SK-N-SH treated with all-trans-retinoic acid at 6 μM for 48 hours (cell line): ENCODE data around the gene STMN1.

Experiments used
- ARNTL ChIP-seq: fragments of 450-650 bp; formaldehyde crosslinking; IDR thresholded peaks from 2 replicates; pipeline ENCODE4 v1.5.0; 2020; ENCODE audit warnings: low read depth, mild to moderate bottlenecking, moderate library complexity, borderline replicate concordance
- BACH2 ChIP-seq: fragments of 250-450 bp; sonication (Bioruptor Pico); IDR thresholded peaks from 2 replicates; pipeline ENCODE4 v1.9.0; 2021; ENCODE audit warnings: mild to moderate bottlenecking, borderline replicate concordance
- CSDC2 ChIP-seq: fragments of 250-450 bp; sonication (Bioruptor Pico); IDR thresholded peaks from 2 replicates; pipeline ENCODE4 v1.5.0; 2020; ENCODE audit warnings: mild to moderate bottlenecking, moderate library complexity
- ESRRG ChIP-seq: fragments of 250-450 bp; sonication (Bioruptor Pico); IDR thresholded peaks from 2 replicates; pipeline ENCODE4 v1.6.1; 2021; ENCODE audit warnings: mild to moderate bottlenecking
- OSR1 ChIP-seq: fragments of 250-450 bp; sonication (Bioruptor Pico); IDR thresholded peaks from 2 replicates; pipeline ENCODE4 v1.8.0; 2022; ENCODE audit warnings: moderate library complexity, mild to moderate bottlenecking, inconsistent platforms
- RARB ChIP-seq: fragments of 250-450 bp; sonication (Bioruptor Pico); IDR thresholded peaks from 2 replicates; pipeline ENCODE4 v1.8.0; 2021; ENCODE audit warnings: mild to moderate bottlenecking, moderate library complexity
- SNAI2 ChIP-seq: fragments of 250-450 bp; sonication (Bioruptor Pico); IDR thresholded peaks from 2 replicates; pipeline ENCODE4 v1.5.0; 2020; ENCODE audit warnings: mild to moderate bottlenecking, moderate library complexity
- TOX ChIP-seq: fragments of 250-450 bp; sonication (Bioruptor Pico); IDR thresholded peaks from 2 replicates; pipeline ENCODE4 v1.8.0; 2021; ENCODE audit warnings: mild to moderate bottlenecking, moderate library complexity, borderline replicate concordance
- ZFP3 ChIP-seq: fragments of 250-450 bp; sonication (Bioruptor Pico); IDR thresholded peaks from 2 replicates; pipeline ENCODE4 v1.5.0; 2020; ENCODE audit warnings: mild to moderate bottlenecking, moderate library complexity
- ZFP30 ChIP-seq: fragments of 450-650 bp; formaldehyde crosslinking; IDR thresholded peaks from 2 replicates; pipeline ENCODE4 v1.5.0; 2022; ENCODE audit warnings: mild to moderate bottlenecking, moderate library complexity
- ZNF565 ChIP-seq: fragments of 450-650 bp; formaldehyde crosslinking; conservative IDR thresholded peaks from 2 replicates; pipeline ENCODE4 v1.5.0; 2020; ENCODE audit warnings: low read depth, mild to moderate bottlenecking, moderate library complexity
- ZNF8 ChIP-seq: fragments of 450-650 bp; formaldehyde crosslinking; IDR thresholded peaks from 2 replicates; pipeline ENCODE4 v1.5.0; 2020; ENCODE audit warnings: mild to moderate bottlenecking, moderate library complexity
- TF ChIP-seq, protein P1 (sequence below): fragments of 250-450 bp; sonication (Bioruptor Pico); IDR thresholded peaks from 2 replicates; pipeline ENCODE4 v1.5.1; 2021; ENCODE audit warnings: mild to moderate bottlenecking, moderate library complexity
- TF ChIP-seq, protein P2 (sequence below): fragments of 250-450 bp; sonication (Bioruptor Pico); IDR thresholded peaks from 2 replicates; pipeline ENCODE4 v1.8.0; 2021; ENCODE audit warnings: low read depth, mild to moderate bottlenecking, moderate library complexity, borderline replicate concordance

DNA sequence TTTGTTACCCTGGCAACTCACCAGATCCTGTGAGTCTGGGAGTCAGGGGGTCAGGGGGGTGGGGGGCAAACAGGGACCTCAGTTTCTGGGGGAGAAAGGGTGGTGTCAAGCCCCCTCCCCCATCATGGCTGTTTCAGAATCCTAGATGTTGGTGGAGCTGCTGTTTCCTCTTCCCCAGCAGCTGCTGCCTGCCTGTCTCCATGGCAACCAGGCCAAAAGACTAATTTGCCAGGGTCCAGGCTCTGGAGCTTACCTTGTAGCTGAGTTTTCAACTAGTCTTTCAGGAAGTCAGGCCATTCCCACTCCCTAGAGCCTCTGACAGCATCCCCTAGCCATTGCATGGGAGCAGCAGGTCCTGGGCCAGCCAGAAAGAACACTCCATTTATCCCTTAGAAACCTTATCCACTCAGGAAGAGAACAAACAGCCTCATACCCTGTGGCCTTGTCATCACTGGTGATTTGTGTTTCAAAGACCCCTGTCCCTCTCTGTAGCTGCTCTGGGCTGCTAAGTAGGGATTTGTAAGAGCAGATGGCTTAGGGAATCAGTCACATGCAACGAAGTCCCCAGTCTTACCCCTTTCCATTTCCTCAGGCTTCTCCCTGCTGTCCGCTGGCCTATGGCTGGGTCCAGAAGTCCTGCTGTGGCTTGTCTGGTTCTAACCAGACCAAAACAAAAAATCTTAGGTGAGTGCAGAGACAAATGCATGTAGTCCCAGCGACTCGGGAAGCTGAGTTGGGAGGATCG is 21.5 kb upstream of the STMN1 start:
- TF ChIP-seq OSR1 (CRISPR knock-in tag), result no peak
- TF ChIP-seq ZNF8 (CRISPR knock-in tag), result no peak
- TF ChIP-seq, protein P1, sequence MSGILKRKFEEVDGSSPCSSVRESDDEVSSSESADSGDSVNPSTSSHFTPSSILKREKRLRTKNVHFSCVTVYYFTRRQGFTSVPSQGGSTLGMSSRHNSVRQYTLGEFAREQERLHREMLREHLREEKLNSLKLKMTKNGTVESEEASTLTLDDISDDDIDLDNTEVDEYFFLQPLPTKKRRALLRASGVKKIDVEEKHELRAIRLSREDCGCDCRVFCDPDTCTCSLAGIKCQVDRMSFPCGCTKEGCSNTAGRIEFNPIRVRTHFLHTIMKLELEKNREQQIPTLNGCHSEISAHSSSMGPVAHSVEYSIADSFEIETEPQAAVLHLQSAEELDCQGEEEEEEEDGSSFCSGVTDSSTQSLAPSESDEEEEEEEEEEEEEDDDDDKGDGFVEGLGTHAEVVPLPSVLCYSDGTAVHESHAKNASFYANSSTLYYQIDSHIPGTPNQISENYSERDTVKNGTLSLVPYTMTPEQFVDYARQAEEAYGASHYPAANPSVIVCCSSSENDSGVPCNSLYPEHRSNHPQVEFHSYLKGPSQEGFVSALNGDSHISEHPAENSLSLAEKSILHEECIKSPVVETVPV (CRISPR knock-in tag), result no peak
- no peak for TF ChIP-seq RARB (CRISPR knock-in tag)
- no peak for TF ChIP-seq ZNF565
- TF ChIP-seq CSDC2 (CRISPR knock-in tag), result no peak
- TF ChIP-seq ZFP3, result no peak
- TF ChIP-seq ARNTL (CRISPR knock-in tag), result no peak
- TF ChIP-seq, protein P2, sequence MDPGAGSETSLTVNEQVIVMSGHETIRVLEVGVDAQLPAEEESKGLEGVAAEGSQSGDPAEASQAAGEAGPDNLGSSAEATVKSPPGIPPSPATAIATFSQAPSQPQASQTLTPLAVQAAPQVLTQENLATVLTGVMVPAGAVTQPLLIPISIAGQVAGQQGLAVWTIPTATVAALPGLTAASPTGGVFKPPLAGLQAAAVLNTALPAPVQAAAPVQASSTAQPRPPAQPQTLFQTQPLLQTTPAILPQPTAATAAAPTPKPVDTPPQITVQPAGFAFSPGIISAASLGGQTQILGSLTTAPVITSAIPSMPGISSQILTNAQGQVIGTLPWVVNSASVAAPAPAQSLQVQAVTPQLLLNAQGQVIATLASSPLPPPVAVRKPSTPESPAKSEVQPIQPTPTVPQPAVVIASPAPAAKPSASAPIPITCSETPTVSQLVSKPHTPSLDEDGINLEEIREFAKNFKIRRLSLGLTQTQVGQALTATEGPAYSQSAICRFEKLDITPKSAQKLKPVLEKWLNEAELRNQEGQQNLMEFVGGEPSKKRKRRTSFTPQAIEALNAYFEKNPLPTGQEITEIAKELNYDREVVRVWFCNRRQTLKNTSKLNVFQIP, result no peak
- TF ChIP-seq ZFP30 (CRISPR knock-in tag), result no peak
- no peak for TF ChIP-seq BACH2 (CRISPR knock-in tag)
- no peak for TF ChIP-seq SNAI2 (CRISPR knock-in tag)
- no peak for TF ChIP-seq TOX
- no peak for TF ChIP-seq ESRRG (CRISPR knock-in tag)
